ENCODE data around the gene KHK.

DNA sequence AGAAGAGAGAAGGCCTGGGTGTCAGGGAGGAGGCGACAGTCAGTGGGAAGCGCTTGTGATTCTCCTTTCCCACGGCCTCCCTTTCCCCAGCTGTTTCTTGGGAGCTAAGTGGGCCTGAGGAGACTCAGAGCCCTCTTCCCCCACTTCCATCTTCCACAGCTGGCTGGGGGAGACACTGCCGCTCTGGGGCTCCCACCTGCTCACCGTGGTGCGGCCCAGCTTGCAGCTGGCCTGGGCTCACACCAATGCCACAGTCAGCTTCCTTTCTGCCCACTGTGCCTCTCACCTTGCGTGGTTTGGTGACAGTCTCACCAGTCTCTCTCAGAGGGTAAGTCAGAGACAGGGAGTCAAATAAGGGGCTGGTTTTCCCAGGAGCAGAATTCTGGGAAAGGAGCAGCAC, 46.7 kb upstream of the KHK start:
- no peak for TF ChIP-seq POLR2A (IDR thresholded peaks at IDR 0.05; ENCODE audit: low read length)
- no peak for TF ChIP-seq GATA1 (IDR thresholded peaks at IDR 0.05; ENCODE audit: low read depth, low read length)

Data from erythroblast (primary cell).